ENCODE results near the gene ANKRD34A. TPM values are rescaled to one million over a fixed set of nuclear protein-coding genes. Genes with fewer than 3 reads are reported as not detected.

ANKRD34A gene
- total RNA-seq, 1 donor from 2014 or later, result under 0.01 TPM

DNA sequence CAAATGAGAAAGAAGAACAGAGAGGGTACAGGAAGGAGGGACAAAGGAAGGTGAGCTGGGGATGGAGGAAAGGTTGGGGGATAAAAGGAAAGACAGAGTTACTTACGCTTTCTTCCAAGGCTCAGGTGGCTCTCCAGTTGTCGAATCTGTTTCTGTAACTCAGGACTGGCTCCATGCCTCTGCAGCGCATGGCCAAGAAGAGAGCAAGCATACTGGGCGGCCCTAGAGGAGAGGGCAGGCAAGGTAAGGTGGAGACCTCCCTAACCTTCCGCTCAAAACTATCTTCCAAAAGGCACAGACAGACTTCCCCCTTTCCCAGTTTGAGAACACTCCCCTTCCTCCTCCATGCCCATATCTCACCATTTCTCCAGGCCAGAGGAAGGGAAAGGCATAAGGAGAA lies 46.8 kb downstream of the ANKRD34A start:
- H3K27ac ChIP-seq (ENCODE audit: low read depth, low read length), result peak overlapping the region; percentile 92
- no peaks in the 10 kb centered on the region for H3K9me3 ChIP-seq (ENCODE audit: control insufficient read depth in 3 of 3, low read length in 3 of 3)
- H3K36me3 ChIP-seq (ENCODE audit: control insufficient read depth in 3 of 3, insufficient read depth in 3 of 3, low read length in 3 of 3), result peaks cover 11 to 19% (median 13%) of the 10 kb centered on the region in 3 donors
- H3K27me3 ChIP-seq (ENCODE audit: control insufficient read depth in 3 of 3, insufficient read depth in 3 of 3, low read length in 3 of 3), result no peaks in the 10 kb centered on the region
- peaks cover 26 to 28% (median 27%) of the 10 kb centered on the region in 3 donors for H3K4me1 ChIP-seq (ENCODE audit: control insufficient read depth in 3 of 3, insufficient read depth in 3 of 3, low read length in 3 of 3)
- H3K9ac ChIP-seq (ENCODE audit: low read depth in 1 of 3, low read length in 3 of 3), result peak overlapping the region; percentile 90 to 97 (median 96)
- peak overlapping the region; percentile 98 to 99 (median 99) for H3K4me3 ChIP-seq (ENCODE audit: low read length in 3 of 3)

- Histone ChIP-seq H3K9ac (ENCODE audit: low read depth in 1 of 3, low read length in 3 of 3) (peak overlapping the region in 1 of 3 donors; percentile 28), H3K27me3 (ENCODE audit: control insufficient read depth in 3 of 3, insufficient read depth in 3 of 3, low read length in 3 of 3) (no peaks in the 10 kb centered on the region), H3K9me3 (ENCODE audit: control insufficient read depth in 3 of 3, low read length in 3 of 3) (no peaks in the 10 kb centered on the region), H3K36me3 (ENCODE audit: control insufficient read depth in 3 of 3, insufficient read depth in 3 of 3, low read length in 3 of 3) (peaks cover 16 to 27% (median 21%) of the 10 kb centered on the region in 3 donors), H3K4me1 (ENCODE audit: control insufficient read depth in 3 of 3, insufficient read depth in 3 of 3, low read length in 3 of 3) (peaks cover 26 to 28% (median 27%) of the 10 kb centered on the region in 3 donors), H3K4me3 (ENCODE audit: low read length in 3 of 3) (no peak overlapping the region), H3K27ac (ENCODE audit: low read depth, low read length) (no peak overlapping the region)
Observed at GRCh38 chr1:145916745-145917144, 47.6 kb downstream of the ANKRD34A start.

DNA sequence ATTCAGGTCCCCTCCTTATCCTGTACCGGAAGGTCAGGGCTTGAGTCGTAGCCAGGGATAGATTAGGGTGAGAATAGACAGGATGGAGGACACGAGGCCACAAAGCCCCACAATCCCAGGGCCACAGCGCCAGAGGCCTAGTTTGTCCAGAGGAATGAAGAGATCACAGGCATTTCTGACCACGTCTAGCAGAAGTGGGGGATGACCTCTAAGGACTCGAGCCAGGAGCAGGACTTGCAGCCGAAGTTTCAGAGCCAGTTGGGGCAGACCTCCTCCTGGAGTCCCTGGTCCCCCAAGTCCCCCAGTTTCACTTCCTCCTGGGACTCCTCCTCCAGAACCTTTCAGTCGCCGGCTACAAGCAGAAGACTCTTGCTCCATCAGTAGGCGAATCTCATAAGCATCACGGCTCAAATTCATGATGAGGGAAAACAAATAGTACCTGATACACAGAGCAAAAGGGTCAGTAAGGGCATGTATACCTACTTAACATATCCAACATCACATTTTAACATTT lies 52.2 kb downstream of the ANKRD34A start:
- H3K9ac ChIP-seq (ENCODE audit: low read depth in 1 of 3, low read length in 3 of 3), result no peak overlapping the region
- H3K27me3 ChIP-seq (ENCODE audit: control insufficient read depth in 3 of 3, insufficient read depth in 3 of 3, low read length in 3 of 3), result no peaks in the 10 kb centered on the region
- H3K4me3 ChIP-seq (ENCODE audit: low read length in 3 of 3), result no peak overlapping the region
- peaks cover 4 to 11% (median 5%) of the 10 kb centered on the region in 3 donors for H3K4me1 ChIP-seq (ENCODE audit: control insufficient read depth in 3 of 3, insufficient read depth in 3 of 3, low read length in 3 of 3)
- H3K27ac ChIP-seq (ENCODE audit: low read depth, low read length), result no peak overlapping the region
- no peaks in the 10 kb centered on the region for H3K9me3 ChIP-seq (ENCODE audit: control insufficient read depth in 3 of 3, low read length in 3 of 3)
- H3K36me3 ChIP-seq (ENCODE audit: control insufficient read depth in 3 of 3, insufficient read depth in 3 of 3, low read length in 3 of 3), result peaks cover 22 to 38% (median 33%) of the 10 kb centered on the region in 3 donors

Other genes starting within 250 kb of the ANKRD34A start
- under 0.01 TPM for gene CD160, start 245.1 kb downstream of the ANKRD34A start, total RNA-seq
- gene RNF115, start 140.5 kb downstream of the ANKRD34A start, total RNA-seq, result 13.6 TPM
- 22.4 TPM for gene POLR3C, start 140.4 kb downstream of the ANKRD34A start, total RNA-seq
- gene NUDT17, start 118.9 kb downstream of the ANKRD34A start, total RNA-seq, result 8.9 TPM
- 5.7 TPM for gene PIAS3, start 105.5 kb downstream of the ANKRD34A start, total RNA-seq
- 1.6 TPM for gene ANKRD35, start 78.7 kb downstream of the ANKRD34A start, total RNA-seq
- 3.1 TPM for gene ITGA10, start 54.5 kb downstream of the ANKRD34A start, total RNA-seq
- gene PEX11B, start 45.9 kb downstream of the ANKRD34A start, total RNA-seq, result 26.6 TPM
- gene RBM8A, start 37.1 kb downstream of the ANKRD34A start, total RNA-seq, result 36.5 TPM
- 16.2 TPM for gene LIX1L, start 6.6 kb downstream of the ANKRD34A start, total RNA-seq
- gene POLR3GL, start 115 bp upstream of the ANKRD34A start, total RNA-seq, result 17.7 TPM
- 536 TPM for gene TXNIP, start 32.0 kb upstream of the ANKRD34A start, total RNA-seq
- 439 TPM for gene HJV, start 57.2 kb upstream of the ANKRD34A start, total RNA-seq
- gene NBPF10, start 180.2 kb upstream of the ANKRD34A start, total RNA-seq, result 1.6 TPM